HCT116 (cell line): ENCODE results near the gene MAGEA10. TPM values are rescaled to one million over a fixed set of nuclear protein-coding genes. Genes with fewer than 3 reads are reported as not detected.
"Not testable (repeated sequence)": the region's sequence is repeated elsewhere in the genome, so short reads cannot be mapped to it uniquely, and the experiment has no call there.

Source experiments
- ATAC-seq: fragments of 200-7000 bp; cut with Tn5 transposase; 2 replicates; pipeline ENCODE4 v1.9.1; 2020; ENCODE audit warnings: mild to moderate bottlenecking, moderate library complexity
- BruUV-seq: library from RNA; stranded (reverse); fragments of 400-500 nt; replicated peaks from 2 replicates; lab custom pipeline; 2021; lab: Mats Ljungman, UMichigan
- CTCF ChIA-PET: fragments of 300-600 bp; sonication (Branson Sonifier 250); formaldehyde crosslinking; loops from one replicate; lab custom pipeline; 2021; ENCODE audit warnings: antibody characterized with exemption; lab: Charles Lee
- POLR2A ChIA-PET: fragments of 300-600, 350-600 bp; sonication (Branson Sonifier 250); formaldehyde crosslinking; loops from one replicate; lab custom pipeline; 2021; ENCODE audit warnings: antibody characterized with exemption; lab: Charles Lee
- RAD21 ChIA-PET, 2 experiments: fragments of 300-600 bp; sonication (Branson Sonifier 250); formaldehyde crosslinking; loops; one replicate each; lab custom pipeline; 2023; ENCODE audit warnings: low total read pairs in 2 of 2; ENCODE audit not compliant: uncharacterized antibody in 2 of 2, unreplicated experiment in 2 of 2, low non-redundant PET in 1 of 2; lab: Charles Lee
- DNase-seq: peaks from one replicate; pipeline ENCODE4 v3.0.0-alpha.2; 2010; ENCODE audit warnings: low read depth, low spot score
- H2AFZ ChIP-seq: fragments of 200-600 bp; shearing (Covaris generic), sonication (generic); 2 replicates; pipeline ENCODE4 v1.6.1; 2017; ENCODE audit warnings: low read depth, mixed run types, mixed read lengths, antibody characterized with exemption, low read length; ENCODE audit not compliant: poor library complexity, severe bottlenecking
- H3K27ac ChIP-seq: 2 replicates; pipeline ENCODE4 v1.5.1; 2012; ENCODE audit warnings: low read depth, low read length
- H3K27me3 ChIP-seq: fragments of 200-600 bp; sonication (generic); 2 replicates; pipeline ENCODE4 v1.6.1; 2016; ENCODE audit warnings: mixed run types, low read length, mixed read lengths; ENCODE audit not compliant: insufficient read depth
- H3K36me3 ChIP-seq, 2 experiments: fragments of 200-500 bp in 1 of 2; fragments of 200-600 bp in 1 of 2; sonication (Bioruptor generic) in 1 of 2; sonication (generic) in 1 of 2; 2 replicates each; pipeline versions ENCODE4 v1.5.1 to v1.6.1; 2014 to 2016; ENCODE audit warnings: low read length in 2 of 2, inconsistent platforms in 1 of 2, mixed read lengths in 1 of 2, mixed run types in 1 of 2; ENCODE audit not compliant: insufficient read depth in 2 of 2, control insufficient read depth in 1 of 2
- H3K4me1 ChIP-seq, 2 experiments: fragments of 200-600 bp in 1 of 2; sonication (generic) in 1 of 2; 2 replicates each; pipeline versions ENCODE4 v1.5.1 to v1.6.1; 2012 to 2017; ENCODE audit warnings: low read length in 2 of 2, inconsistent platforms in 1 of 2, mild to moderate bottlenecking in 1 of 2, mixed read lengths in 1 of 2, mixed run types in 1 of 2, moderate library complexity in 1 of 2; ENCODE audit not compliant: insufficient read depth in 2 of 2, control insufficient read depth in 1 of 2
- H3K4me2 ChIP-seq: fragments of 200-600 bp; sonication (generic); 2 replicates; pipeline ENCODE4 v1.6.1; 2017; ENCODE audit warnings: mixed run types, low read length, mixed read lengths
- H3K4me3 ChIP-seq, 2 experiments: fragments of 200-600 bp in 1 of 2; sonication (generic) in 1 of 2; replicated peaks in 1 of 2; 2 replicates each; pipeline ENCODE4 v1.5.1; 2011 to 2016; ENCODE audit warnings: low read length in 2 of 2, control low read depth in 1 of 2, low read depth in 1 of 2, mild to moderate bottlenecking in 1 of 2, mixed read lengths in 1 of 2, mixed run types in 1 of 2
- H3K79me2 ChIP-seq: fragments of 200-600 bp; sonication (generic); 2 replicates; pipeline ENCODE4 v1.6.1; 2017; ENCODE audit warnings: mild to moderate bottlenecking, mixed run types, low read length, moderate library complexity, mixed read lengths; ENCODE audit not compliant: insufficient read depth
- H3K9ac ChIP-seq: fragments of 200-600 bp; sonication (generic); 2 replicates; pipeline ENCODE4 v1.6.1; 2016; ENCODE audit warnings: low read length, mixed read lengths
- H3K9me2 ChIP-seq: fragments of 200-600 bp; sonication (generic), shearing (Covaris generic); 2 replicates; pipeline ENCODE4 v1.6.1; 2017; ENCODE audit warnings: mixed run types, mild to moderate bottlenecking, moderate library complexity; ENCODE audit not compliant: insufficient read depth
- H3K9me3 ChIP-seq, 2 experiments: fragments of 200-500 bp in 1 of 2; fragments of 200-600 bp in 1 of 2; sonication (Bioruptor generic) in 1 of 2; sonication (generic) in 1 of 2; 2 replicates each; pipeline ENCODE4 v1.6.1; 2014 to 2017; ENCODE audit warnings: low read length in 2 of 2, mixed read lengths in 2 of 2, inconsistent platforms in 1 of 2, low read depth in 1 of 2, mild to moderate bottlenecking in 1 of 2, mixed run types in 1 of 2, moderate library complexity in 1 of 2; ENCODE audit not compliant: control insufficient read depth in 1 of 2, insufficient read depth in 1 of 2
- H4K20me1 ChIP-seq: fragments of 200-600 bp; sonication (generic), shearing (Covaris generic); 2 replicates; pipeline ENCODE4 v1.6.1; 2017; ENCODE audit warnings: mixed run types, mild to moderate bottlenecking, moderate library complexity; ENCODE audit not compliant: insufficient read depth
- ATF3 ChIP-seq: IDR thresholded peaks from 2 replicates; pipeline ENCODE4 v1.6.1; 2012
- CBX3 ChIP-seq: IDR thresholded peaks from 2 replicates; pipeline ENCODE4 v1.6.1; 2012; ENCODE audit warnings: low read depth
- CEBPB ChIP-seq: IDR thresholded peaks from 2 replicates; pipeline ENCODE4 v1.6.1; 2012; ENCODE audit warnings: low read depth
- EGR1 ChIP-seq: IDR thresholded peaks from 2 replicates; pipeline ENCODE4 v1.6.1; 2012; ENCODE audit warnings: low read depth
- EZH2 ChIP-seq: fragments of 200-600 bp; sonication (generic); IDR thresholded peaks from 2 replicates; pipeline ENCODE4 v1.6.1; 2017; ENCODE audit warnings: antibody characterized with exemption, mixed run types
- FOSL1 ChIP-seq: IDR thresholded peaks from 2 replicates; pipeline ENCODE4 v1.6.1; 2012; ENCODE audit warnings: low read depth
- JUND ChIP-seq: IDR thresholded peaks from 2 replicates; pipeline ENCODE4 v1.6.1; 2012
- POLR2A ChIP-seq: IDR thresholded peaks from 2 replicates; pipeline ENCODE4 v1.7.0; 2011; ENCODE audit warnings: borderline replicate concordance; ENCODE audit not compliant: insufficient read depth, insufficient read length; ENCODE audit errors: extremely low read depth
- RAD21 ChIP-seq: IDR thresholded peaks from 2 replicates; pipeline ENCODE4 v1.6.1; 2012; ENCODE audit warnings: low read depth, mild to moderate bottlenecking
- SP1 ChIP-seq: IDR thresholded peaks from 2 replicates; pipeline ENCODE4 v1.6.1; 2012; ENCODE audit warnings: low read depth
- SRF ChIP-seq: IDR thresholded peaks from 2 replicates; pipeline ENCODE4 v1.6.1; 2012; ENCODE audit warnings: low read depth
- ZFX ChIP-seq: fragments of 450-650 bp; IDR thresholded peaks from 2 replicates; pipeline ENCODE4 v1.6.1; 2017
- intact Hi-C: fragments of 100-400 bp; cut with micrococcal nuclease; formaldehyde crosslinking; loops from 2 replicates; pipeline ENCODE4 v1.10.0; 2022
- total RNA-seq: library from RNA; stranded (reverse); gene quantifications from one replicate; pipeline ENCODE4 v1.2.1, GENCODE V29; 2021; ENCODE audit not compliant: unreplicated experiment

The MAGEA10 gene
- total RNA-seq, 1 experiment from 2014 or later = not detected

DNA sequence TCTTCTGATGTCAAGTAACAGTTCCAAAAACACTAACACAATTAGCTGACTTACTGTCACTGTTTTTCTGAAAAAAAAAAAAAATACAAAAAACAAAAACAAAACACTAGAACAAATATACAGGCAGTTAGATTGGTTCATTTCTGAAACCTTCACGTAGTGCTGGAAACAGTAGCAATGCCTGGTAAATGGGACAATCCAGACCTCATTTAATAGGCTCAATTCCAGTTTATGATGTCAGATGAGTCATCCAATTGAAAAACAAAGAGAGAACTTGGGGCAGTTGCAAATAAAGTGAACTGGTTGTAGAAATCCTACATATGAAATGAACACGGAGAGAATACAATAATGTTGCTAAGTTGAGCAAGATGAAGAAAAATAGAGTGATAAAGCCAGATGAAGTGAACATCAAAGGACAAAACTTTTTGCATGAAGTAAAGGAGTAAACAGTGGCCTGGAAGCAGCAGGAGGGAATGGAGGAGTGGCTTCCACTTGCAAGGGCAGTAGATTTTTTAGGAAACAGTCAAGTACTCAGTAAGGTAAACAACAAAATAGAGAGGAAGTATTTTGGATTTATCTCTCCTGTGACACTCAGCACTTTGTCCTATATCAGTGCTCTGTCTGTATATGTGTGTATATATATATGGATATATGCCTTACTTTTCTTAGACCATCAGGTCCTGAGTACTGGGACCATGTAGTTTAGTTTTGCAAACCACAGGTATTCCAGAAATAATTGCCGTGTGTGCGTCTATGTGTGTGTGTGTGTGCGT is 39.3 kb upstream of the MAGEA10 start:
- no peak overlapping the region for H3K4me2 ChIP-seq
- no peaks in the 10 kb centered on the region for H3K4me1 ChIP-seq
- H3K4me3 ChIP-seq = no peak overlapping the region
- CTCF ChIA-PET = no interaction called here
- POLR2A ChIA-PET = no interaction called here
- DNase-seq = no peak
- BruUV-seq = no TSS peak
- TF ChIP-seq EGR1 = no peak
- TF ChIP-seq POLR2A = no peak
- TF ChIP-seq CBX3 = no peak
- TF ChIP-seq ZFX = no peak
- H3K9me3 ChIP-seq = no peaks in the 10 kb centered on the region
- no peak for ATAC-seq
- H4K20me1 ChIP-seq = no peaks in the 10 kb centered on the region
- no peak overlapping the region for H2AFZ ChIP-seq
- intact Hi-C loops = no loop called here
- no peaks in the 10 kb centered on the region for H3K9me2 ChIP-seq
- H3K79me2 ChIP-seq = no peaks in the 10 kb centered on the region
- H3K9ac ChIP-seq = no peak overlapping the region
- no peaks in the 10 kb centered on the region for H3K36me3 ChIP-seq
- H3K27ac ChIP-seq = no peak overlapping the region
- RAD21 ChIA-PET = no interaction called here
- no peaks in the 10 kb centered on the region for H3K27me3 ChIP-seq

- H3K9ac ChIP-seq = no peak overlapping the region
- CTCF ChIA-PET = no interaction called here
- H3K4me2 ChIP-seq = no peak overlapping the region
- H3K9me2 ChIP-seq = no peaks in the 10 kb centered on the region
- BruUV-seq = no TSS peak
- RAD21 ChIA-PET = no interaction called here
- no peaks in the 10 kb centered on the region for H3K4me1 ChIP-seq
- TF ChIP-seq RAD21 (no peak), EZH2 (no peak), FOSL1 (no peak), CEBPB (no peak), SP1 (no peak), ATF3 (no peak), POLR2A (no peak), JUND (no peak), SRF (no peak)
- H3K9me3 ChIP-seq = no peaks in the 10 kb centered on the region
- H3K27ac ChIP-seq = no peak overlapping the region
- H3K27me3 ChIP-seq = no peaks in the 10 kb centered on the region
- intact Hi-C loops = no loop called here
- H4K20me1 ChIP-seq = no peaks in the 10 kb centered on the region
- POLR2A ChIA-PET = no interaction called here
- no peaks in the 10 kb centered on the region for H3K79me2 ChIP-seq
- no peak overlapping the region for H3K4me3 ChIP-seq
- no peak for DNase-seq
- no peak for ATAC-seq
- no peaks in the 10 kb centered on the region for H3K36me3 ChIP-seq
- H2AFZ ChIP-seq = no peak overlapping the region
Measured at GRCh38 chrX:152177052-152177451, 38.7 kb upstream of the MAGEA10 start.

- H3K27ac ChIP-seq, CTCF ChIA-PET, H2AFZ ChIP-seq, POLR2A ChIA-PET, RAD21 ChIA-PET, H3K79me2 ChIP-seq, H3K4me2 ChIP-seq, H3K4me3 ChIP-seq, BruUV-seq, H3K9me2 ChIP-seq, H3K27me3 ChIP-seq, intact Hi-C loops, H3K4me1 ChIP-seq, H4K20me1 ChIP-seq, H3K9me3 ChIP-seq, ATAC-seq, DNase-seq, H3K9ac ChIP-seq, H3K36me3 ChIP-seq: not testable (repeated sequence)
Measured at GRCh38 chrX:152175892-152176291, 37.5 kb upstream of the MAGEA10 start.
